ENCODE measurements around the gene KLK11.

The KLK11 gene

GRCh38 chr19:51026554-51026831, at the start of gene KLK11:
KLK11 (minus strand) TSS chr19:51026616; CDS start chr19:51025631, 985 bp downstream.
- no peak for TF ChIP-seq CTCF (IDR thresholded peaks at IDR 0.05; ENCODE audit: insufficient read depth, low read depth, low read length, missing control alignments)
- no peak within 1 kb of the TSS for H3K4me3 ChIP-seq (ENCODE audit: low read depth, low read length)
- no peak for DNase-seq (ENCODE audit: low read depth)

GRCh38 chr19:51075998-51076397, 49.6 kb upstream of the KLK11 start:
- H3K4me3 ChIP-seq (ENCODE audit: low read depth, low read length) = no peak overlapping the region
- no peak for DNase-seq (ENCODE audit: low read depth)
- no peak for TF ChIP-seq CTCF (IDR thresholded peaks at IDR 0.05; ENCODE audit: insufficient read depth, low read depth, low read length, missing control alignments)

GRCh38 chr19:51071095-51071405, 44.6 kb upstream of the KLK11 start:
- no peak for DNase-seq (ENCODE audit: low read depth)
- H3K4me3 ChIP-seq (ENCODE audit: low read depth, low read length) = no peak overlapping the region
- no peak for TF ChIP-seq CTCF (IDR thresholded peaks at IDR 0.05; ENCODE audit: insufficient read depth, low read depth, low read length, missing control alignments)

- no peak for TF ChIP-seq CTCF (IDR thresholded peaks at IDR 0.05; ENCODE audit: insufficient read depth, low read depth, low read length, missing control alignments)
- DNase-seq (ENCODE audit: low read depth) = no peak
- no peak overlapping the region for H3K4me3 ChIP-seq (ENCODE audit: low read depth, low read length)
Observed at GRCh38 chr19:51070334-51071094, 44.1 kb upstream of the KLK11 start.

- H3K4me3 ChIP-seq (ENCODE audit: low read depth, low read length) = no peak overlapping the region
- no peak for DNase-seq (ENCODE audit: low read depth)
- TF ChIP-seq CTCF (IDR thresholded peaks at IDR 0.05; ENCODE audit: insufficient read depth, low read depth, low read length, missing control alignments) = no peak
Observed at GRCh38 chr19:51066393-51067186, 40.2 kb upstream of the KLK11 start.

- no peak overlapping the region for H3K4me3 ChIP-seq (ENCODE audit: low read depth, low read length)
- no peak for TF ChIP-seq CTCF (IDR thresholded peaks at IDR 0.05; ENCODE audit: insufficient read depth, low read depth, low read length, missing control alignments)
- DNase-seq (ENCODE audit: low read depth) = no peak
Observed at GRCh38 chr19:51065221-51065960, 39.0 kb upstream of the KLK11 start.
